ENCODE data around the gene CD37.
"Not testable (repeated sequence)": the region's sequence is repeated elsewhere in the genome, so short reads cannot be mapped to it uniquely, and the experiment has no call there.

CD37 gene

DNA sequence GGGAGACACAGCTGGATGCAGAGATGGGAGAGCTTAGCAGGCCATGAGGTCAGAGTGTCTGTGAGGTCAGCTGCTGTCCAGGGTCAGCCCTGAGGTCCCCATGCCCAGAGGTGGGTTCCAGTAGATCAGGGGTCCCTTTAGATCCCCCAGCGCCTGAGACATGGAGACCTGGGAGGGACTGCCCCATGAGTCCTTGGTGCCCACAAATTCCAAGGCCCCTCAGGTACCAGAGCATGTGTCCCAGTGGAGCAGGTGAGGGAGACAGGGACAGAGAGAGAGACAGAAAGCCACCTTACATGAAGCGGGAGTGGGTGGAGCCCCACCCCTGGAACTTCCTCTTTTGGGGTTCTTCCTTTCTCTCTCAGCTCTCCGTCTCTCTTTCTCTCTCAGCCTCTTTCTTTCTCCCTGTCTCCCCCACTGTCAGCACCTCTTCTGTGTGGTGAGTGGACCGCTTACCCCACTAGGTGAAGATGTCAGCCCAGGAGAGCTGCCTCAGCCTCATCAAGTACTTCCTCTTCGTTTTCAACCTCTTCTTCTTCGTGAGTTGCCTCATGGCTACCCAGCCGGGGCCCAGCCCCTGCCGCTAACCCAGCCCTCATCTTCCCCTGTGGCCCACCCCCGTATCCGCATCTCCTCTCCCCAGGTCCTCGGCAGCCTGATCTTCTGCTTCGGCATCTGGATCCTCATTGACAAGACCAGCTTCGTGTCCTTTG lies at the start of gene CD37:
Gene CD37, plus strand, starts transcription at position 336 of the 713 bp plus-strand sequence. Its CDS starts 135 bp downstream, at position 471.
- peaks cover 28% of the 10 kb centered on the region for H3K36me3 Mint-ChIP-seq (ENCODE audit: low read depth)
- H3K27ac Mint-ChIP-seq = peak within 1 kb of the TSS; percentile 99
- no peaks in the 10 kb centered on the region for H3K27me3 Mint-ChIP-seq (ENCODE audit: low read depth)
- peaks cover 54% of the 10 kb centered on the region for H3K4me1 Mint-ChIP-seq (ENCODE audit: low read depth)
- H3K4me3 Mint-ChIP-seq = peak within 1 kb of the TSS; percentile 99
- H3K9me3 Mint-ChIP-seq = no peaks in the 10 kb centered on the region

DNA sequence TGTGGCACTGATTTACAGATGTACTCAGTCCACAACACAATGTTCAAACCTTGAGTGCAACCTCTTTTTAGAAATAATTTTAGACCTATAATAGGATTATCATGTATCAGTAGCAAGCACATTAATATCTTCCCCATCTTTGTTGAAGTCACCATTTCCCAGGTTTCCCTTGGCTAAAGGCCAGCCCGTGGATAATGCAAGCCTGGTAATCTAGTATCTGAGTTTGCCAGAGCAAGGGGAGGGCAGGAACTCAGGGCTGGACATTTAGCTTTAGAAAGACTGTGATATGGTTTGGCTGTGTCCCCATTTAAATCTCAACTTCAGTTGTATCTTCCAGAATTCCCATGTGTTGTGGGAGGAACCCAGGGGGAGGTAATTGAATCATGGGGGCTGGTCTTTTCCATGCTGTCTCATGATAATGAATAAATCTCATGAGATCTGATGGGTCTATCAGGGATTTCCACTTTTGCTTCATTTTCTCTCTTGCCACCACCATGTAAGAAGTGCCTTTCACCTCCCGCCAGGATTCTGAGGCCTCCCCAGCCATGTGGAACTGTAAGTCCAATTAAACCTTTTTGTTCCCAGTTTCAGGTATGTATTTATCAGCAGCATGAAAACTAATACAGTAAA lies 48.0 kb upstream of the CD37 start:
- no peaks in the 10 kb centered on the region for H3K4me1 Mint-ChIP-seq (ENCODE audit: low read depth)
- H3K36me3 Mint-ChIP-seq (ENCODE audit: low read depth) = no peaks in the 10 kb centered on the region
- no peaks in the 10 kb centered on the region for H3K9me3 Mint-ChIP-seq
- no peaks in the 10 kb centered on the region for H3K27me3 Mint-ChIP-seq (ENCODE audit: low read depth)
- H3K27ac Mint-ChIP-seq = no peak overlapping the region
- no peak overlapping the region for H3K4me3 Mint-ChIP-seq

- not testable (repeated sequence) for H3K27ac Mint-ChIP-seq; H3K4me1 Mint-ChIP-seq (ENCODE audit: low read depth); H3K9me3 Mint-ChIP-seq; H3K36me3 Mint-ChIP-seq (ENCODE audit: low read depth); H3K27me3 Mint-ChIP-seq (ENCODE audit: low read depth); H3K4me3 Mint-ChIP-seq
Observed at GRCh38 chr19:49288205-49288604, 47.0 kb upstream of the CD37 start.

DNA sequence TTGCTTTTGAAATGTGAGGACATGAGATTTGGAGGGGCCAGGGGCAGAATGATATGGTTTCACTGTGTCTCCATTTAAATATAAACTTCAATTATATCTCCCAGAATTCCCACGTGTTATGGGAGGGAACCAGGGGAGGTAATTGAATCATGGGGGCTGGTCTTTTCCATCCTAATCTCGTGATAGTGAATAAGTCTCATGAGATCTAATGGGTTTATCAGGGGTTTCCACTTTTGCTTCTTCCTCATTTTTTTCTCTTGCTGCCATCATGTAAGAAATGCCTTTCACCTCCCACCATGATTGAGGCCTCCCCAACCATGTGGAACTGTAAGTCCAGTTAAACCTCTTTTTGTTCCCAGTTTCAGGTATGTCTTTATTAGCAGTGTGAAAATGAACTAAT lies 45.9 kb upstream of the CD37 start:
- not testable (repeated sequence) for H3K36me3 Mint-ChIP-seq (ENCODE audit: low read depth); H3K4me1 Mint-ChIP-seq (ENCODE audit: low read depth); H3K4me3 Mint-ChIP-seq; H3K27ac Mint-ChIP-seq; H3K27me3 Mint-ChIP-seq (ENCODE audit: low read depth); H3K9me3 Mint-ChIP-seq

DNA sequence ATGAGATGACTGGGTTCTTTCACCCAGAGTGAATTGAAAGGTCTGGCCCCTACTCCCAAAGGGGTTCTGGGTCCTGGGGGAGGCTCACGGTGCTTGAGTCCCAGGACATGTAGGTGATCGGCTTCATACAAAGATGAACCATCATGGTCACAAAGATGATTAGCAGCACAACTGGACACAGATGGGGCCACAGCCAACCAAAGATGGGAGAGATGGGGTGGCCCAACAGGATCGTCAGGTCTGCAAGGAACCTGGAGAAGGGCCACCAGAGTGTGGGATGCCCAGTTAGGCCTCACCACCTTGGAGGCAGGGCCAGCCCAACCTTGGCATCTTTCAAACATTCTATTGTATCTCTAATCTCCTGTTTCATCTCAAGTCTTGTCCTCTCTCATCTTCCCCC lies 44.7 kb upstream of the CD37 start:
- Mint-ChIP-seq H3K27ac (no peak overlapping the region), H3K4me3 (no peak overlapping the region), H3K4me1 (ENCODE audit: low read depth) (no peaks in the 10 kb centered on the region), H3K27me3 (ENCODE audit: low read depth) (no peaks in the 10 kb centered on the region), H3K36me3 (ENCODE audit: low read depth) (no peaks in the 10 kb centered on the region), H3K9me3 (no peaks in the 10 kb centered on the region)

DNA sequence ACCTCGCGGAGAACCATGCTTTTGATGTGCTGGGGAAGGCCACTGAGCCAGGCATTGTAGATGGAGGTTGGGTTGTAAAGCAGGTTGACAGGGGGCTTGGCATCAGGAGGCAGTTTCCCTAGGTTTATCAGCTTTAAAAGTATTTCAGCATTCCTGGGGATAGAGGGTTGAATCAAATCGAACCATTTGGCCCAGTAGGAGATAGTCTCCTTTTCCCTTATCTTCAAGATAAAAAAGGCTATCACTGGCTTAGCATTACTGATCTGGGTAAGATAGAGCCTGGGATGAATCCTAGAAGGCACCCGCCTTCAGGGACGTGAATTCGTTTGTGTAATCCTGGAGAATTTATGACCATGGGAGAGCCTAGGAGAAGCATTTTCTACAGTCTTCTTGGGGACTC lies 40.8 kb upstream of the CD37 start:
- Mint-ChIP-seq H3K4me3 (no peak overlapping the region), H3K27me3 (ENCODE audit: low read depth) (peaks cover 8% of the 10 kb centered on the region), H3K36me3 (ENCODE audit: low read depth) (no peaks in the 10 kb centered on the region), H3K4me1 (ENCODE audit: low read depth) (no peaks in the 10 kb centered on the region), H3K9me3 (no peaks in the 10 kb centered on the region), H3K27ac (no peak overlapping the region)

- Mint-ChIP-seq H3K27ac (no peak overlapping the region), H3K27me3 (ENCODE audit: low read depth) (peaks cover 10% of the 10 kb centered on the region), H3K4me1 (ENCODE audit: low read depth) (no peaks in the 10 kb centered on the region), H3K36me3 (ENCODE audit: low read depth) (no peaks in the 10 kb centered on the region), H3K4me3 (no peak overlapping the region), H3K9me3 (no peaks in the 10 kb centered on the region)
Observed at GRCh38 chr19:49295208-49295880, 39.9 kb upstream of the CD37 start.

- Mint-ChIP-seq H3K4me3 (no peak overlapping the region), H3K27ac (no peak overlapping the region), H3K27me3 (ENCODE audit: low read depth) (peaks cover 12% of the 10 kb centered on the region), H3K9me3 (no peaks in the 10 kb centered on the region), H3K36me3 (ENCODE audit: low read depth) (no peaks in the 10 kb centered on the region), H3K4me1 (ENCODE audit: low read depth) (peaks cover 1% of the 10 kb centered on the region)
Observed at GRCh38 chr19:49297403-49297802, 37.8 kb upstream of the CD37 start.

DNA sequence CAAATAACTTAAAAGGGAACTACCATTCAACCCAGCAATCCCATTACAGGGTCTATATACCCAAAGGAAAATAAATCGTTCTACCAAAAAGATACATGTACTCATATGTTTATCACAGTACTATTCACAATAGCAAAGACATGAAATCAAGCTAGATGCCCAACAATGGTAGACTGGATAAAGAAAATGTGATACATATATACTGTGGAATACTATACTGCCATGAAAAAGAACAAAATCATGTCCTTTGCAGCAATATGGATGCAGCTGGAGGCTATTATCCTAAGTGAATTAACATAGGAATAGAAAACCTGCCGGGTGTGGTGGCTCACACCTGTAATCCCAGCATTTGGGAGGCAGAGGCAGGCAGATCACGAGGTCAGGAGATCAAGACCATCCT lies 36.6 kb upstream of the CD37 start:
- H3K36me3 Mint-ChIP-seq (ENCODE audit: low read depth); H3K4me1 Mint-ChIP-seq (ENCODE audit: low read depth); H3K4me3 Mint-ChIP-seq; H3K9me3 Mint-ChIP-seq; H3K27ac Mint-ChIP-seq: not testable (repeated sequence)
- H3K27me3 Mint-ChIP-seq (ENCODE audit: low read depth) = peaks cover 14% of the 10 kb centered on the region

- no peaks in the 10 kb centered on the region for H3K36me3 Mint-ChIP-seq (ENCODE audit: low read depth)
- H3K9me3 Mint-ChIP-seq = no peaks in the 10 kb centered on the region
- H3K4me3 Mint-ChIP-seq = no peak overlapping the region
- H3K27ac Mint-ChIP-seq = no peak overlapping the region
- H3K4me1 Mint-ChIP-seq (ENCODE audit: low read depth) = peaks cover 1% of the 10 kb centered on the region
- peaks cover 14% of the 10 kb centered on the region for H3K27me3 Mint-ChIP-seq (ENCODE audit: low read depth)
Observed at GRCh38 chr19:49301165-49301865, 33.9 kb upstream of the CD37 start.

GRCh38 chr19:49301866-49302252 lies 33.3 kb upstream of the CD37 start:
- Mint-ChIP-seq H3K27me3 (ENCODE audit: low read depth) (peaks cover 14% of the 10 kb centered on the region), H3K4me3 (no peak overlapping the region), H3K36me3 (ENCODE audit: low read depth) (no peaks in the 10 kb centered on the region), H3K4me1 (ENCODE audit: low read depth) (peaks cover 1% of the 10 kb centered on the region), H3K9me3 (no peaks in the 10 kb centered on the region), H3K27ac (no peak overlapping the region)

GRCh38 chr19:49306734-49307133 lies 28.5 kb upstream of the CD37 start:
- H3K27me3 Mint-ChIP-seq (ENCODE audit: low read depth); H3K27ac Mint-ChIP-seq; H3K36me3 Mint-ChIP-seq (ENCODE audit: low read depth); H3K4me3 Mint-ChIP-seq; H3K9me3 Mint-ChIP-seq; H3K4me1 Mint-ChIP-seq (ENCODE audit: low read depth): not testable (repeated sequence)

DNA sequence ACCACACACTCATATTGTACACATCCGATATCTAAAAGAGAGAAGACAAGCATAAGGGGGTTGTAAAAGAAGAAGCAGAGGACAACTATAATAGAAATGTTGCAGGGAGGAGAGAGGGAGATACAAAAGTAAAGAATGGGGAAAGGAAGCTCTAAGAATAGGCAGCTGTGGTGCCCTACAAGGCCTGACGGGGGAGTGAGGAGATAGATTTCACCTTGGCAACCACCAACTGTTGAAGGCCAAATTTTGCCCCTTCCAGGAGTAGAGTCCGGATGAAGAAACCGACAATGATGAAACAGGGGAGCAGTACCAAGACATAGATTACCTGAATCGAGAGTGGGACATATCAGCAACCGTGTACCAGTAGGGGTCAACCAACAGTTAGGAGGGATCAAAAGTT lies 26.1 kb upstream of the CD37 start:
- H3K4me3 Mint-ChIP-seq = no peak overlapping the region

DNA sequence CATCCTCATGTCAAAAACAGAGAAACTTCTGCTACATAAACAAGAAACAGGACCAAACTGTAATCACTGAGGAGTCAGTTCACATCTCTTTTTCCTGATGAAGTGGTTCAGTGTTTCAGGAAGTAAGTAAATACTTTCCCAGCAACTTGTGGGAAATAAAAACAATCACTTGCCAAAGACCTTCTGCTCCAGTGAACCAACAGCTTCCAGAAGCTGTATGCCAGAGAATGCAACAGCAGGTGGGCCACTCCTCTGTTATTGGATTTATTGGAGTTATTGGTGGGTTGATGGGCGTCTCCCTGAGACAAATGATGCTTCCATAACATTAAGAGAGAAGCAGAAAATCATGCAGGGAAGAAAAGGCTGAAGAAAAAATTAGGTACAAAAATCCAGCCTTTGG lies 20.1 kb upstream of the CD37 start:
- Mint-ChIP-seq H3K36me3 (ENCODE audit: low read depth) (peaks cover 26% of the 10 kb centered on the region), H3K4me3 (no peak overlapping the region), H3K4me1 (ENCODE audit: low read depth) (peaks cover 3% of the 10 kb centered on the region), H3K27ac (no peak overlapping the region), H3K27me3 (ENCODE audit: low read depth) (no peaks in the 10 kb centered on the region), H3K9me3 (peaks cover 23% of the 10 kb centered on the region)

More for the DNA sequence above, 26.1 kb upstream of the CD37 start:
- Mint-ChIP-seq H3K9me3 (no peaks in the 10 kb centered on the region), H3K27ac (no peak overlapping the region), H3K27me3 (ENCODE audit: low read depth) (no peaks in the 10 kb centered on the region), H3K36me3 (ENCODE audit: low read depth) (peaks cover 6% of the 10 kb centered on the region), H3K4me1 (ENCODE audit: low read depth) (no peaks in the 10 kb centered on the region)

DNA sequence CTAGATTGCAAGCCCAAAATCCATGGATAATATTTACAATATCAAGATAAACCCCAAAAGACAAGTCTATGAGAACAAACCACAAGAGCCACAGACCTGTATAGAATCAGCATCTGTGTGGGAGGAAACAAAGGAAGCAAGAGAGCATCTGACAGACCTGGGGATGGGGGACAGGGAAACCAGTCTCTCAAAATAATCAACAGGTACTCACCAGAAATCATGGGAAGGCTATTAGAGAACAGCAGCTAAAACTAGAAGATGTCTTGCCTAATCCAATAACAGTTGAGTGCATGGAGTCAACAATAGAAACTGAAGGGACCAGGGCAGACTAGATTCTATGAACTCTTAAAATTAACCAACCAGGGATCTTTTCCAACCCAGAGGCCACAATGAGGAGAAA lies 18.9 kb upstream of the CD37 start:
- H3K9me3 Mint-ChIP-seq = peaks cover 23% of the 10 kb centered on the region
- no peak overlapping the region for H3K4me3 Mint-ChIP-seq
- no peak overlapping the region for H3K27ac Mint-ChIP-seq
- peaks cover 3% of the 10 kb centered on the region for H3K4me1 Mint-ChIP-seq (ENCODE audit: low read depth)
- peaks cover 28% of the 10 kb centered on the region for H3K36me3 Mint-ChIP-seq (ENCODE audit: low read depth)
- no peaks in the 10 kb centered on the region for H3K27me3 Mint-ChIP-seq (ENCODE audit: low read depth)

All from T-helper 1 cell treated with Interleukin-12 subunit alpha and Interleukin-12 subunit beta and Interleukin-4 antibody, amounts not matched to agents 30 μg/mL and 1 μg/mL, for 36 hours (primary cell).